ENCODE data around the gene MYL6B.

- TF ChIP-seq, protein P1, sequence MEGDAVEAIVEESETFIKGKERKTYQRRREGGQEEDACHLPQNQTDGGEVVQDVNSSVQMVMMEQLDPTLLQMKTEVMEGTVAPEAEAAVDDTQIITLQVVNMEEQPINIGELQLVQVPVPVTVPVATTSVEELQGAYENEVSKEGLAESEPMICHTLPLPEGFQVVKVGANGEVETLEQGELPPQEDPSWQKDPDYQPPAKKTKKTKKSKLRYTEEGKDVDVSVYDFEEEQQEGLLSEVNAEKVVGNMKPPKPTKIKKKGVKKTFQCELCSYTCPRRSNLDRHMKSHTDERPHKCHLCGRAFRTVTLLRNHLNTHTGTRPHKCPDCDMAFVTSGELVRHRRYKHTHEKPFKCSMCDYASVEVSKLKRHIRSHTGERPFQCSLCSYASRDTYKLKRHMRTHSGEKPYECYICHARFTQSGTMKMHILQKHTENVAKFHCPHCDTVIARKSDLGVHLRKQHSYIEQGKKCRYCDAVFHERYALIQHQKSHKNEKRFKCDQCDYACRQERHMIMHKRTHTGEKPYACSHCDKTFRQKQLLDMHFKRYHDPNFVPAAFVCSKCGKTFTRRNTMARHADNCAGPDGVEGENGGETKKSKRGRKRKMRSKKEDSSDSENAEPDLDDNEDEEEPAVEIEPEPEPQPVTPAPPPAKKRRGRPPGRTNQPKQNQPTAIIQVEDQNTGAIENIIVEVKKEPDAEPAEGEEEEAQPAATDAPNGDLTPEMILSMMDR (IDR thresholded peaks at IDR 0.05; ENCODE audit: low read depth, low read length), result no peak
- no peak for TF ChIP-seq POLR2A (IDR thresholded peaks at IDR 0.05; ENCODE audit: extremely low read depth, insufficient read length)
- TF ChIP-seq MYC (IDR thresholded peaks at IDR 0.05; ENCODE audit: low read depth, low read length), result no peak
- TF ChIP-seq, protein P2, sequence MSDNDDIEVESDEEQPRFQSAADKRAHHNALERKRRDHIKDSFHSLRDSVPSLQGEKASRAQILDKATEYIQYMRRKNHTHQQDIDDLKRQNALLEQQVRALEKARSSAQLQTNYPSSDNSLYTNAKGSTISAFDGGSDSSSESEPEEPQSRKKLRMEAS (IDR thresholded peaks at IDR 0.05; ENCODE audit: low read depth, low read length), result no peak
Observed at GRCh38 chr12:56105609-56105902, 46.8 kb upstream of the MYL6B start.

Measured in NB4 (cell line).